Middle frontal gyrus (tissue), 1 donor: ENCODE measurements around the gene RTL10.
A peak's percentile ranks its signal among the peaks of the same experiment; 100 is the strongest.

Experiments
- DNase-seq: peaks from one replicate; pipeline ENCODE4 v3.0.0-alpha.2; 2015; ENCODE audit warnings: low spot score; ENCODE audit errors: extremely low spot score

The RTL10 gene, protein sequence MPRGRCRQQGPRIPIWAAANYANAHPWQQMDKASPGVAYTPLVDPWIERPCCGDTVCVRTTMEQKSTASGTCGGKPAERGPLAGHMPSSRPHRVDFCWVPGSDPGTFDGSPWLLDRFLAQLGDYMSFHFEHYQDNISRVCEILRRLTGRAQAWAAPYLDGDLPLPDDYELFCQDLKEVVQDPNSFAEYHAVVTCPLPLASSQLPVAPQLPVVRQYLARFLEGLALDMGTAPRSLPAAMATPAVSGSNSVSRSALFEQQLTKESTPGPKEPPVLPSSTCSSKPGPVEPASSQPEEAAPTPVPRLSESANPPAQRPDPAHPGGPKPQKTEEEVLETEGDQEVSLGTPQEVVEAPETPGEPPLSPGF

DNA sequence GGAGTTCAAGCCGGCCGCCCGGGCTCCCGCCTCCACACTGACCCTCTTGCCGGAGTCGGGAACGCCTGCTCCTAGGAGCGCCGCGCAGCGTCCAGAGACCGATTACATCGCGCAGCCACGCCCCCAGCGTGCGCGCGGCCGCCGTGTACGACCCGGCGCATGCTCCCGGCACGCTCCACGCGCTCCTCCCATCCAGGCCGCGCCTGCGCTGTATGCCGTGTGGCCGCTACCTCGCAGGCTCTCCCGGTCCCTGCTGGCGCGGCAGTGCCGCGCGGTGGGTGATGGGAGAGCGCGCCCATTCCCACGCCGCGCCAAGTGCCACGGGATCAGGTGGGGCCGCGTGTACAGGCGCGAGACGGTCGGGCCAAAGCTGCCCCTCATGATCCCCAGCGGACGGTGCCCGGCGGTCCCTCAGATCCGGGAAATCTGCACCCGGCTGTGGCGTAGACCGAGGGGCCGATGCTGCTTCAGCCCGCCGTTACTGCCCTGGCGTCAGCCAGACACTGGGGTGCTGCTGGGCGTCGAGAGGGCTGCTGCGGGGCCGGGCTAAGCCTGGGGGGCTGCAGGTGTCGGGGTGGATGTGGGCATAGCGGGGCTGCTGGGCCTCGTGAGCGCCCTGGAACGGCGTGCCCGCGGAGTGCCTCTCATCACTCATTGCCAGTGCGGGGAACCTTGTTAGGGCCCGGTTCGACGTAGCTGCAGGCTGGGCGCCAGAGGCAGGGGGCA is at the start of gene RTL10, which contains the start of gene GNB1L:
TSS of gene RTL10 (minus strand) at position 97 of the 726 bp plus-strand sequence. CDS start 2,613 bp downstream, outside the sequence.
TSS of gene GNB1L (minus strand) at position 97 of the 726 bp plus-strand sequence. CDS start 33,519 bp downstream, outside the sequence.
- peak; percentile 94 for DNase-seq

DNA sequence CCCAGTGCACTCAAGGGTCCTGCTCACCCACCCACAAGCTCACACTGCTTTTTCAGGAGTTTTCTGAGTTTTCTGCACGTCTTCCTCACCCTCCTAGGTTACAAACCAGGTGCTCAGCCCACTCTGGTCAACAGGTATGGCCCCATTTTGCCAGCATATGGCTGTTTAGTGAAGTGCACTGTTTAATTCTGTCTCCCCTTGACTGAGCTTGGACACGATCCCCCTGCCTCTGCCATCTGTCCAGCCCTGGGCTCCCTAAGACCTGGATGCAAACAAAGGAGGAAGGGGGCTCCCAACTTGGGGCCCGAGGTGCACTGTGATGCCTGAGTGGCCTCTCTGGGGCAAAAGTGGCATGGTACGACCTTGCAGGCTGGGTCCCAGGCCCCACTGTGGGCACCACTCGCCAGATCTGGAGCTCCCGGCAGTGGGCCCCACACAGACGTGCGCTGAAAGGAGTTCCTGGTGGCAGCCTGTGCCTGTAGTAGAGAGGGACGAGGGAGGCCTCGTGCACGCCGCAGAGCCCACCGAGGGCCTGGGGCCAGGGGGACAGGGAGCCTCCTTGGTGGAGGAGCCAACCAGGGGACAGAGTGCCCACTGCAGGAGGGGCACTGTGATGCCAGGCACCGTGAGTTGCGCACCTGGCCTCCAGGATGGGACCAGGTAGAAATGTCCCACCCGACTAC is 49.6 kb upstream of the RTL10 start:
- no peak for DNase-seq

DNA sequence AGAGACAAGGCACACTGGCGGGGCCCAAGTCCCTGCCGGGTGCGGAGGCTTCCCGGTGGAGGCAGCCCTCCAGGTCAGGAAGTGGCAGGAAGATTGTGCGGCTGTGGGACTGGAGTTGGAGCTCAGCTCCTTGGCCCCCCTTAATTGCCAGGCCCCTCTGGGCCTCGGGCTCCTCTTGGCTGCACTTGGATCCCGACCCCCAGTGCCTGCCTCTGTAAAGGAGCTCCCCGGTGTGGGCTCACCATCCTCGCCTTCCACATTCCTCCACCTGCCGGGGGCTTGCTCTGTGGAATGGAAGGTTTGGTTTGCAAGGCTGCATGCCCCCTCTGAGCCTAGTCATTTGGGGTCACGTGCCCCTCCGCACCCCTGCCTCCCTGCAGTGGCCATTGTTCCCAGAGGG is 48.8 kb upstream of the RTL10 start:
- no peak for DNase-seq

DNA sequence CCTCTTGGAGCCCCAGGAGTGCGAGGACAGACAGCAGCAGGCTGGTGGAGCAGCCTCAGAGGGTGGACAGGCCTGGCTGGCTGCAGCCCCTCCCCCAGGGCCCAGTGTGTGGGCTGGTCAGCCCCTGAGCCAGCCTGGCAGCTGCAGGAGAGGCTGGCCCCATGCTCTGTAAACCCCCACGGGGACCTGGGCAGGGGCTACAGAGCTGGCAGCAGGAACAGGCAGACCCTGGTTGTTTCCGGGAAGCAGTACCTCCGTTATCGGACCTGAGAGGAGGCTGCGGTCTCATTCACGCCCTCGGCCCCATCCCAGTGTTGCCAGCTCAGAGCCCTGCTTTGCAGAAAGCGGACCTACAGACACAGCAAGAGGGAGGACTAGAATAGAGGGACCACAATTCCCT is 48.4 kb upstream of the RTL10 start:
- no peak for DNase-seq

DNA sequence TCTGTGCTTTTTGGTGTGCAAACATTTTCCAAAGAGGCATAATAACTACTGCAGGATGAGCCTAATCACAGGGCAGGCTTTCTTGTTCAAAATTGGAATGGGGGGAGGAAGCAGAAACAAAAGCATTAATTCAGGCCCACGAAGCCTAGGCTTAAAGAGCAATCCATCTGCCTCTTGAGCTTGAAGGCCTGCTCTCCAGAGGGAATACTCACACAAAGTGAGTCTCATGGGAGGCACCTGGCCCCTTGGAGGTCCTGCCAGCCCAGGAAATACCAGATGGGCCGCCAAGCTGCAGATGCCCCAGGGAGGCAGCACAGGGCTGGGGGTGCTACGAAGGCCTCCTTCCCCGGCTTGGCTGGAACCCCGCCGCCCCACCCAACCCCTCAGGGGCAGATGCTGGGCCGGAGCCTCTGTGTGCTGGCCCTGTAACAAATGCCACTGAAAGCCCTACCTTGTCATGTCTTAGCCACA is 47.6 kb upstream of the RTL10 start:
- no peak for DNase-seq

DNA sequence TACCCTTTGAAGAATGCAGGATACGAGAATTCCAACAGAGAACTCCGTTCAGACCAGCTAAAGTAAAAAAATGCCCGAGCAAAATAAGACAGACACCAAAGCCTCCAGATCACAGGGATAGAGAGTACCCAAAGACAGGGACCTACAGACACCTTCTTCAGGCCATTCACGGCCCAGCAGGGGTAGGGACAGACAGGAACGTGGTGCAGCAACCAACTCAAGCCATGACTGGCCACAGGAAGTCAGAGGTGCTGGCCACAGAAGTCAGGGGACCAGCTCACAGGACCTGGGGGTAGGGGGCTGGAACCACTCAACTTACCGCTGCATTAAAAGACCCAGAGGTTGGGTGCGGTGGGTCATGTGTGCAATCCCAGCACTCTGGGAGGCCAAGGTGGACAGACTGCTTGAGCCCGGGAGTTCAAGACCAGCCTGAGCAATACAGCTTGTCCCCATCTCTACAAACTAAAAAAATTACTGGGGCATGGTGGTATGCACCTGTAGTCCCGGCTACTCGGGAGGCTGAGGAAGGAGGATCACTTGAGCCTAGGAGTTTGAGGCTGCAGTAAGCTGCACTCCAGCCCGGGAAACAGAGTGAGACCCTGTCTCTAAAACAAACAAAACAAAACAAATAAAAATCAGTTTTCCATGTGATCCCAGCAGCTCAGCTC is 47.0 kb upstream of the RTL10 start:
- DNase-seq, result no peak

DNA sequence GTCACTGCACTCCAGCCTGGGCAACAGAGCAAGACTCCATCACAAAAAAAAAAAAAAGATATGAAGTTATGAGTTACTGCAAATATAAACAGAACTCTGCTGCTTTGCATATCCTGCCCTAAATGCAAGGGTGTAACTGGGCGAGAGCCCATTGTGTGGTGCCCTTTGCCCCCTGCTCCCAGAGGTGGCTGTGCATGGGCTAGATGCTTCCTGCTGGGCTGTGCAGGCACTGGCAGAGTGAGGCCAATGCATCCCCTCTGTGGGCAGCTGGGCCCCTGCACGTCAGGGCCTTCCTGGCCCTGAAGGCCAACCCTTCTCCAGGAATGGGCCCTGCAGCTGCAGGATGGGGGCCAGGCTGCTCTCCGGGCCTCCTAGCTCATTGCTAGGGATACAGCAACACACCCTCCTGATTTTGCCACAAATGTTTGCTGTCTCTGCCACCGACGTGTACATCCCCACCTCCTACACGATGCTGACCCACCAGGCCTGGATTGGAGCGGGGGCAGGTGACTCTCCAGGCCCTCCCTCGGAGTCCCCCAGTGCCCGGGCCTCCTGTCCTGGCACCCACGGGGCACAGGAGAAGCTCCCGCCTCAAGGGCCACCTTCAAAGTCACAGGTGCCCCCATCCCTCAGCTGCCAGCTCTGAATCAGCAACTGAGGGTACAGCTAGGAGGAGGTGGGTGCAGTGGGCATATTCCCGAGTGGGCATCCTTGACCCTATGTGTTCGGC is 46.2 kb upstream of the RTL10 start:
- DNase-seq, result no peak

DNA sequence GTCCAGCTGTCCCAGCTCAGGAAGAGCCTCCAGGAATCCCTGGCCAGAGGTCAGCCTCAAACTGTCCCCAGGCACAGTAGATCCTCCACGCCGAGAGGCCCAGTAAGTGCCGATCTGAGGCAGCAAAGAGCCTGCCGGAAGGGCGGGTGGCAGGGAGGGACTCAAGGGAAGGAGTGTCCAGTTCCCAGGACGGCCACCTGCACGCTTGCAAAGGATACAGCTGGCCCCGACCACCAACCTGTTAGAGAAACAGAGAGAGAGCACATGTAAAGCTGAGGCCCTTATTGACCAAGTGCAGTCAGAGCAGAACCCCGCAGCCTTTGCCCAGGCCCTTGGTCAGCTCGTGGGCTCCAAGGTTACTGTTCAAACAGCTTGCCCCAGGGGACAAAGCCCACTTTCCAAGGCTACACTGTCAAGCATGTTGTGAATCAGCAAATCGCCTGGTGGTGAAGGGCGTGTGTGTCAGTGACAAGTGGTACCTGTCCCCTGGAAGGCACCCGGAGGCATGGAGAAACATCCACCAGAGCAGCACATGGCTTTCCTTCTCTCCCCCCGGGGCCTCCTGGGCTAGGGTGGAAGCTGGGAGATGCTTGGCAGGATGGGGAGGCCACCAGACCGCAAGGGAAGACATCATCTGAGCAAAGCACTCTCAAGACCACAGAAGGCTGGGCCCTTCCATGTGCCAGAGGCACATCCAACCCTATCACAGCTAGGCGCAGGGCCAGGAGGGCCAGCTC is 44.3 kb upstream of the RTL10 start:
- no peak for DNase-seq

DNA sequence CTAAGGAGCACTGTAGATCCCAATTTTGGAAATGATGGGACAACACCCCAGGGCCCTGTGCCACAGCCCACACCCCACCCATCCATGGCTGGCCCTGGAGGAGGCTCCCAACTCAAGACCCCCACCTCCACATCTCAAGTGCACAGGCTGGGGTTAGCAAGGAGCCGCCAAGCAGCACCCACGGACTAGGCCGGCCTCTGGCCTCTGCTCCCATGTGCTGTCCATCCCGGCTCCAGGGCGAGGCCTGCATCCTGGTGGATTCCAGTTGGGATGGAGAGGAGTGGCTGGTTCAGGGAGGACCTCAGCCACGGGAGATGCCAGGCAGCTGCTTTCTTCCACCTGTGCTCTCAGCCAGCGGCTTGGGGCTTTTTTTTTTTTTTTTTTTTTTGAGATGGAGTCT is 43.5 kb upstream of the RTL10 start:
- DNase-seq, result no peak

DNA sequence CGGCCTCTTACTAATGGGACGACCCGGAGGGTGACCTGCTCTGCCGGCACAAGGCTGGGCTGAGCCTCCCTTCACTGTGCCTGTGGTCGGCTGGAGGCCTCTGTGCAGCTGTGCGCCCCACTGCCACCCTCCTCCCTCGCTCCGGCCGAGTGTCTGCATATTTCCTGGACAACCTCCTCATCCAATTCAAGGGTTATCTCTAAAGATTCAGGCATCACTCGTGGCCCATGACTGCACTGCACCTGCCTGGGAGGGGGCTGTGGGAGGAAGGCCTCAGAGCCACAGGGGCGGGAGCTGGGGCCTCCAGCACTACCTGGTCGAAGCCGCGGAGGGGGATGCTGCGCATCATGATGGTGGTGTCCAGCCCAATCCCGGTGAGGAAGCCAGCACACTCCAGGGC is 43.1 kb upstream of the RTL10 start:
- no peak for DNase-seq

DNA sequence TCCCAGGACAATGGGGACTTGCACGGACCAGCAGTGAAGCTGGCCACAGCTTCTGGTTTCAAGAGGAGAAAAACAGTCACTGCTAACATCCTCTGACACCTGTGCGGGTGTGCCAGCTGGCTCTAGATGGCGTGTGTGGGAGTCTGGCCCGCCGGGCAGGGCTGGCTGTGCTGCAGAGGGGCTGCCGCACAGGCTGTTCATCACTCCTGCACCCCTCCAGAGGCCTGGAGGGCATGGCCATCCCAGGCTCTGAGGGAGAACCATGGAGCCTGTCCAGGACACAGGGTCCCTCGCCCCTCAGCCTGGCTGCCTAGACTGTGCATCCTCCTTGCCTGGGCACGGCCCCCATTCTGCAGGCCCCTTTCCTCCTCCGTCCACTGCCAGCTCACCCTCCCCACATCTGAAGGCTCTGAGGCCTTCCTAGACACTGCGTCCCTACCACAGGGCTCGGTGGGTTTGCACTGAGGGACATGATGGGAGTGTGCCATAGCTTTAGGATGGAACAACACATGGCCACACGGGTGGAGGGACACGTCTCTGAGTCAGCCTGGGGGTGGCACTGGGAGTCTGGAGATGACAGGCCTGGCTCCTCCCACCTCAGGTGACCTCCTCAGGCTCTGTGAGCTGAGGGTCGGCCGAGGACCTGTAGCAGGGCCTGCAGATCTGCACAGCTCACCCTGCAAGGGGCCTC is 42.1 kb upstream of the RTL10 start:
- DNase-seq, result no peak

DNA sequence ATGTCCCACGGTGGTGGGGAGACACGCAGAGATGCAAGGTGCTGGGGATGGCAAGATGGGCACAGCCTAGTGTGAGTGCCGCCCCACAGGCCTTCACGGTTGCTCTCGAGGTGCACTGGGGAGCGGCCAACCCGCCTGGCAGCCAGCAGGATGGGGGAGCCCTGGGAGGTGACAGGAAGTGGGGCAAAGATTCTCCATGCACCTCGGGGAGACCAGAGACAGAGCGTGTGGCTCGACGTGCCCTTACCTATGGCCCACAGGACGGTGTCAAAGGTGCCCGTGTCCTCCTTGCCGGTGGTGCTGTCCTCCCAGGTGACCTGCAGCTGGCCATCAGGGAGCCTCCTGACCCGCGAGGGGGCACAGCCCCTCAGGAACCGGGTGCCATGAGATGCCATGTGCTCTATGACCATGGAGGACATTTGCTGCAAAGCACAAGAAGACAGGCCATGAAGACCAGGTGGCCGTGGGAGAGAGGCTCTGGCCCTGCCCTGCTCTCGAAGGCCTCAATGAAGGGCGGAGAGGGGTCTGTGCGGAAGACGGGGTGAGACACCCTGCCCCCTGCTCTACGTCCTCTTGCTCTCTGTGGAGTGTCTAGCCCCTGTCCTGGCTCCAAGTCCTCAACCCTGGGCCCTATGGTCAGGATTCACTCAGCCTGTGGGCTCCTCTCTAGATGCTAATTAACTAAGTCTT is 40.6 kb upstream of the RTL10 start:
- no peak for DNase-seq

DNA sequence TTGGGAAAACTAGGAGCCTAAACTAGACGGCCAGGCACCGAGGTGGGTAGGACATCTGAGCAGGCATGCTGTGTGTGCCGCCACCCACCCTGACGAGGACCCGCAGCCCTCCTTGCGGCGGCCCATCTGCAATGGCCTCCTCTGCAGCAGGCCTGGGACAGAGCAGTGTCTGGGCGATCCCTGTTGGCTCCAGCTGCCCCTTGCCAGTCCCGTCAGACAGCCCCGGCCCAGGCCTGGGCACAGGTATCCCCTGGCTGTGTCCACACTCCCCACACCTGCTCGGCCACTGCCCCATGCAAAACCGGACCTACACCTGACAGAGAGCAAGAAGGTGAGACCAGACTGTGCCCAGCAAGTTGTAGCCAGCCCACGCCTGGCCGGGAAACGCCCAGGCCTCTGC is 38.7 kb upstream of the RTL10 start:
- DNase-seq, result no peak

DNA sequence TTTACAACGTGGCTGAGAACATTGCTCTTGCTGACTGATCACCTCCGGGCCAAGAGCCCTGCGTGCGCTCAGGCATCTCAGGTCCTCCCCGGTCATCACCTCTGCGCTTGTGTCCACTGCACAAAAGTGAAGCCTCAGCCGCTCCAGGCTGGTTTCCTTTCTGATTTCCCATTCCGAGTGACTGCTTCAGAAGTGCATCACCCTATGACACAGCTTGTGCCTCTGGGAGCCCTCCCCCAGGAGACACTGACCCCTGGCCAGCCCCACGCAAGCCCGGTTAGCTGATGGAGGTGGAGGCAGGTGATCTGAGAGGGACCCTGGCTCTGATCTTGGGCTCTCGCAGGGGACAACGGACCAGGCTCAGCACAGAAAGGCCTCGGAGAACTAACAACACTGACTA is 38.3 kb upstream of the RTL10 start:
- DNase-seq, result no peak

DNA sequence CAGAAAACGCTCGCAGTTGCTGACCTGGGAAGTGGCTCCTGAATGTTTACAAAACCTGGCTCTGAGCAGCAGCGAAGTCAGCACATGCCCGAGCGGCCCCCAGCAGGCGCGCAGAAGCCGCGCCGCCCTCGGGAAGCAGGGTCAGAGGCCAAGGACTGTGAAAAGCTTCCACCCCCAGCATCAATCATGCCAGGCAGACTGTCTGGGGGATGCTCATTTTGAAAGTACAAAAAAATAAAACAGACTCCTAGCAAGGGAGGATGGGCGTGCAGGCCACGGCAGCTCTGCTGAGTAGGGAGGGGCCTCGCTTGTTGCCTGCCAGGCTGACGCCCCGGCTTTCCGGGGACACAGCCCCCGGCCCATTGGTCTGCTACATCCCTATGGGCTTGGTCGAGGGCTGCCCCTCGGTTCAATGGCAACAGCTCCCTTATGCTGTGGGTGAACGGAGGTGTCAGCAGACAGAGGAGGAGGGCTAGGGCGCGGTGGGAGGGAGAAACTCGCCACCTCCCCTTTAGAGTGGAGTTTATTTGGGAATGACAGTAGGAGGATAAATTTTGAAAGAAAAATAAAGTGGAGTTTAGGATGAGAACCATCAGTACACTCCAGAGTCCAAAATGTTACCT is 37.7 kb upstream of the RTL10 start:
- no peak for DNase-seq

DNA sequence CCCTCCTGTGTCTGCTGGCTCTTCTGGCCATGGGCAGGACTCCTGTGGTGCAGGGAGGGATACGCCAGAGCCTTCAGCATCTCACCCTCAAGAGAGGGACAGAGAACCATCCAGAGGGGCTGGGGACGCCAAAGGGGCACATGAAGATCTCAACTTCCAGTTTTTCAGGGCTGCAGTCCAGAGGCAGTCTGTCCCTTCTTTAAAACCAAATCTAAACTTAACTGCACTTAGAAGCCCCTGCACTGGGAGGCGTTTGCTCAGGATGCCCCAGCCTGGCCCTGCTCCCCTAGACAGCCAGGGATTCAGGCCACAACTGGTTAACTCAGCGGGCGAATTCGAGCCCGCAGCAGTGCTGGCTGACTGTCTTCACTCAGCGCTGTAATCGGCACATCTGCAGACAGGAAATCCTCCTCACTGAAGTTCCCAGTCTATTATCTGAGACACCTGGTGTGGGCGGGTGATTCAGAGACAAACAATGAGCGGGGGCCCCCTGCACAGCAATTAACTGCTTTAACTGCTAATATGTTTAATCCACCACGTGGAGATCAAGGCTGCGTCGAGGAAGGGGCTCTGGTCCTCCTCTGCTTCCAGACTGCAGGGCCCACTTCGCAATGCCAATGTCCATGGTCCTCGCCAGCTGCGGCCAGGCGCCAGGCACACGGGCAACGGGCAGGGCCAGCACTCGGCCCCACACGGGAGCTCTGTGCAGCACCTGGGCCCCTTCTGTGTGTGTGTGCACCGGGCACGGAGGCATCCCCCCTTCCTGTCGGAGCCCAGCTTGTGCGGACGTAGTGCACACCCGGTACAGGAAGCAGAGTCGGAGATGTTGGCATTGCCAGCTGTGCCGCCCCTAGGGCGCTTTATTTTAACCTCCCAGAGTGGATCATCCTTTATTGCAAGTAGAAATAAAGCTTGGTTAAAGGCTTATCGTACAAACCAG is 36.9 kb upstream of the RTL10 start:
- DNase-seq, result no peak
